NK-92 (cell line): ENCODE results near the gene CACNG4.

ENCODE experiments used
- DNase-seq: peaks from one replicate; lab custom pipeline; 2025; ENCODE audit not compliant: unreplicated experiment; lab: John Stamatoyannopoulos, UW

CACNG4 gene

GRCh38 chr17:67016039-67016762 is 51.7 kb downstream of the CACNG4 start:
- no peak for DNase-seq

DNA sequence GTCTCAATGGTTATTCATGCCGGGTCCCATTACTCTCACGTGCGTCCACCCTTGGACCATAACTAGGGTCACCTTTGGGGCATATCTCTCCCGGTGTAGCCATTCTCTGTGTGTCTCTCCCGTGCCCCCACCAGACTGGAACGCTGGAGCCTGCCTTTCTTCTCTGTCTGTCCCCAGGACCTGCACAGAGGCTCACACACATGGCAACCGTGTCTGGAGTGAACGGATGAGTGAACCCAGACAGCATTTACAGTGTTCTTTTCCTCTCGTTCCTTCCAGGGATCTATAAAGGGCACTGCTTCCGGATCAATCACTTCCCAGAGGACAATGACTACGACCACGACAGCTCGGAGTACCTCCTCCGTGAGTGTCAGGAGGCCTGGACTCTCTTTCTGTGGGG is 53.4 kb downstream of the CACNG4 start:
- DNase-seq = no peak

GRCh38 chr17:67018471-67019434 is 54.2 kb downstream of the CACNG4 start:
- DNase-seq = no peak

DNA sequence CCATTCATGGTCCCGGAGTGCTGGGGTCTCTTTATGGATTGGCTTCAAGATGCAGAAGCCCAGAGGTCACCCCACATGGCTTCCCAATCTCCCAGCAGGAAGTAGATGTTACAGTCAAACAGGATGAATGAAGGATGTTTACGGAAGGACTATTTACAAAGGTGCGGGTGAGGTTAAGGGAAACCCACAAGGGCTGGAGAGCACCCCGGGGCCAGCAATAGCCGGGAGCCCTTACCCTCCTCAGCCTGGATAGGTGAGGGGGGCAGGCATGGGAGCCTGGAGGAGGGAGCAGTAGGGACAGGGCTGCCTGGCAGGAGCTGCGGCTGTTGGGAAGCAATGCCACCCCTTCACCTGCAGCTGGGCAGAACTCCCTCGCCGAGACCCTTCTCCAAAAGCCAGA is 55.3 kb downstream of the CACNG4 start:
- DNase-seq = no peak

DNA sequence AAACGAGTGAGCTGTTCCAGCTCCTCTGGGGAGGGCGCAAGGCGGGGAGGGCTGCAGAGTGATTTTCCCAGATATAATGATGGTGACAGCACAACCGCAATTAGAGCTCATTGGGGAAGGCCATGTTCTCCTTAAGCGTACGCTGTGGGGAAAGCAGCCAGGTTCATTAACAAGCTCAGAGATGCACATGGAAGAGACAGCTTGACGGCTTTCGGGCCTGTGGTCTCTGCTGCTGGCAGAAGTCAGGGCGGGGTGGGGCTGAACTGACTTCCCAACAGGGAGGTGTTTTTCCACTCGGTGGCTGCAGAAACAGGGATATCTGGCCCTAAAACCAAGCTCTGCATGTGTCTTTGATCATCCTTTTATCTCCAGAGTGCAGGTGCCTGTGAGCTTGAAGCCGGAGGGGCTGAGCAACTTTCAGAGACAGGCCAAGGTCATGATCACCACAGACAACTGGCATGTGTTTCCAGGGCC is 55.8 kb downstream of the CACNG4 start:
- no peak for DNase-seq

- DNase-seq = no peak
Measured at GRCh38 chr17:67021196-67021595, 56.7 kb downstream of the CACNG4 start.

DNA sequence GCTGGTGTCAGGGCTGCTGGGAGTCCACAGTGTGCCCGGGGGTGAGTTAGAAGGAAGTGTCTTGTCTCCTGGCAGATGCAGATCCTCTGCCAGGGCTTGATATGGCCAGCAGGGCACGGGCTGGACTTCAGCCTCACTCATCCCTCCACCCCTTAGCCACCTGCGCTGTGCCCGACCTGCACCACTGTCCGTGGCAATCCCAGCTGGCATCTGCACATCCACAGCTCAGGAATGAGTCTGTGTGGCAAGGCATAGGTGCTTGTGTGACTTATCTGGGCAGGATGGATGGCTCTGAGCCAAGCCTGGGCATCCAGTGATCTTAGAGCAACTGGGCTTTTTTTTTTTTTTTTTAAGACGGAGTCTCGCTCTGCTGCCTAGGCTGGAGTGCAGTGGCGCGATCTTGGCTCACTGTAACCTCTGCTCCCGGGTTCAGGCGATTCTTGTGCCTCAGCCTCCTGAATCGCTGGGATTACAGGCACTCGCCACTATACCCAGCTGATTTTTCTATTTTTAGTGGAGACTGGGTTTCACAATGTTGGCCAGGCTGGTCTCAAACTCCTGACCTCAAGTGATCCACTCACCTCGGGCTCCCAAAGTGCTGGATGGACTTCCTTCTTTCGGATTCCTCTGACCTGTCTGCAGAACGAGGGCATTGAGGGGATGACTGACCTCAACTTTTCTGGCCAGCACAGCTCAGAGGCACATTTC is 57.4 kb downstream of the CACNG4 start:
- DNase-seq = no peak

GRCh38 chr17:67022451-67022810 is 57.9 kb downstream of the CACNG4 start:
- DNase-seq = no peak

DNA sequence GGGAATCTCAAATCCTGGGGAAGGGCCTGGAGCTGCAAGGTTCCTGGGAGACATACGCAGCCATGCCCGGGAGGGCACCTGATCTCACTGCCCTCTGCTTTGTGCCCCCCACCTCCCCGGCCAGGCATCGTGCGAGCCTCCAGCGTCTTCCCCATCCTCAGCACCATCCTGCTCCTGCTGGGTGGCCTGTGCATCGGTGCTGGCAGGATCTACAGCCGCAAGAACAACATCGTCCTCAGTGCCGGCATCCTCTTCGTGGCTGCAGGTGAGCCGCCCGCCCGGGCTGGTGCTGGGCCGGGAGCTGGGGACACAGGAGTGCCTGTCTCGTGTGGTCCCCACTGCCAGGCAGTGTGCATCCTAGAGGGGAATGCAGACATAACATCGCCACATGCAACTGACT is 60.2 kb downstream of the CACNG4 start:
- DNase-seq = no peak

DNA sequence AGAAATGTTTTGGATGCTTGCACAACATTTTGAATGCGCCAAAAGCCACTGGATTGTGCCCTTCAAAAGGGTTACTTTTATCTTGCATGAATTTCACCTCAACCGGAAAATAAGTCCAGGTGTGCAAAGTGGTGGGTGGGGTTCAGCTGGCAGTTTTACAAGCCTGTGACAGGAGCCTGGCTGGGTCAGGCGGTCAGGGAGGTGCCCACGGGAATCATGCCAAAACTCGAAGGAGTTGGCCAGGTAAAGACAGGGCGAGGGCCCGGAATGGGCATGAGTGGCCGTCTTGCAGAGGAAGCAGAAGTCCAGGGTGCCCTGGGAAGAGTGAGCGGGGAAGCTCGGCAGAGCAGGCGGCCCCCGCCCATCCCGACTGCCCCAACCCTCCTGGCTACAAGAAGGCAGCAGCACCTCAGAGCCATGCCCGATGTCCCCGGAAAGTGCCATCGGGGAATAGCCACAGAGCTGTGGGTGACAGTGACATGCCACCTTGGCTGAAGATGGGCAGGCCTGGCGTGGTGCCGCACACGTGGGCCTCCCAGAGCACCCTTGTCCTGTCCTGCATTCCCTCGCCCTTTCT is 60.8 kb downstream of the CACNG4 start:
- DNase-seq = no peak

- no peak for DNase-seq
Measured at GRCh38 chr17:67026341-67026740, 61.8 kb downstream of the CACNG4 start.

DNA sequence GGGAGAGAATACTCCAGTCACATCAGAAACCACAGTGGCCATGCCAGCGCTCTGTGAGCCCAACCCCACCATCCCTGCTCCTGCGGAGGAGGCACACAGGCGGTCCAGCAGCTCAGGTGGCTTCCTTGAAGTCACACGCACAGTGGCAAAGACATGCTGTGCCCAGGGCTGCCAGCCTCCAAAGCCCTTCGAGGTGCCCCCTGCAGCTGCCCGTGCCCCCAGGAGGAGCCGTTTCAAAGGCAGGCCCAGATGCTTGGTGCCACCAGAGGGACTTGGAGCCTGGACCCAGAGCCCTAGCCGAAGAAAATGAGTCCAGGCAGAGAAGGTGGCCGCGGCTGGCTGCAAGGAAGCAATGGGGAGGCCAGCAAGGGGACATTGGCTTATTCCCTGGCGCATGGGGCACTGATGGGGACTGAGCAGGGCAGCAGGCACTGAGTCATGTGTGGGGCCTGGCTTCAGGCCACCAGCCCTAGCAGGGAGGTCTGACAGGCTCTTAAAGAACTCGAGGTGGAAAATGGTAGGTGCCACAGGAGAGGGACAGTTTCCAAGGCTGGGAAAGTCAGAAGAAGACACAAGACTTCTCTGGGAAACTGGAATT is 62.6 kb downstream of the CACNG4 start:
- no peak for DNase-seq

DNA sequence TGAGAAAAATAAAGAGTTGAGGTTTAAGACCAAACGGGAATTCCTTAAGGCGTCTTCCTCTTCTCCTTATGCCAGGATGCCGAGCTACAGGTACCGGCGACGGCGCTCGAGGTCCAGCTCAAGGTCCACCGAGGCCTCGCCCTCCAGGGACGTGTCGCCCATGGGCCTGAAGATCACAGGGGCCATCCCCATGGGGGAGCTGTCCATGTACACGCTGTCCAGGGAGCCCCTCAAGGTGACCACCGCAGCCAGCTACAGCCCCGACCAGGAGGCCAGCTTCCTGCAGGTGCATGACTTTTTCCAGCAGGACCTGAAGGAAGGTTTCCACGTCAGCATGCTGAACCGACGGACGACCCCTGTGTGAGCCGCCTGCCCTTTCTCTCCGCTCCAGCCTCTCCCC is 66.1 kb downstream of the CACNG4 start:
- DNase-seq = no peak

DNA sequence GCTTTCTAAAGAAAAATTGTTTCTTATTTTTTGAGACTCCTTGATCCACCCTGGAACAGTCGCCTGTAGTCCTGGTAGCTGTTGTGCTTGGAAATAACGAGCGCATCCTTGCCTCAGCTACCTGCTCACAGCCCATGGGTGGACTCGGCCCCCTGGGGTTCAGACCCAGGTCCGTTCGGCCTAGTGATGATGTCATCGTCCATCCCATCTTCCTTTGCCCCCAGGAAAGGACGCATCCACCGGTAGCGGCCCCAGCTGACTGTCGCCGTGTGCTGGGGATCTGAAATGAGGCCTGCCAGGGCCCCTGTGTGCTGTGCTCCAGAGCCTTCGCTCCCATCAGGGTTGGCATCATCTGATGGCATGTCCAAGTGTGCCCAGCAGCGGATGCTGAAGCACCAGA is 67.9 kb downstream of the CACNG4 start:
- DNase-seq = no peak

GRCh38 chr17:67032985-67033384 is 68.5 kb downstream of the CACNG4 start:
- DNase-seq = no peak

DNA sequence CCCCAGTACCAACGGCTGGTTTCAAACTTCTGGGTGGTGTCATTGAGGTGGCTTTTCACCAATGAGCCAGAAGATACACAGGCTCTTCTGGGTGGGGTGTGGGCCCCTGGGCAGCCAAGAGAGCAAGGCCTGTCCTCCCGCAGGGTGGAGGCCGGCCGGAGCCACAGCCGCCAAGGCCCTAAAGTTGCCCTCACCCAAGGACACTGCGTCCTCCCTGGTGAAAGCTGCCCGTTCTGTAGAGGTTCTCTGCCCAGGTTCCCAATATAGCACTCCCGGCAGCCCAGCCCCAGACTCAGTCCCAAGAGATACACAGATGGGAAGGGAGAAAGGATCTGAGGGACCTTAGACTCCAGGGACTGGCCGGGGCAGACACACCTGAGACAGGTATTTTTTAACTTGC is 69.1 kb downstream of the CACNG4 start:
- DNase-seq = no peak

DNA sequence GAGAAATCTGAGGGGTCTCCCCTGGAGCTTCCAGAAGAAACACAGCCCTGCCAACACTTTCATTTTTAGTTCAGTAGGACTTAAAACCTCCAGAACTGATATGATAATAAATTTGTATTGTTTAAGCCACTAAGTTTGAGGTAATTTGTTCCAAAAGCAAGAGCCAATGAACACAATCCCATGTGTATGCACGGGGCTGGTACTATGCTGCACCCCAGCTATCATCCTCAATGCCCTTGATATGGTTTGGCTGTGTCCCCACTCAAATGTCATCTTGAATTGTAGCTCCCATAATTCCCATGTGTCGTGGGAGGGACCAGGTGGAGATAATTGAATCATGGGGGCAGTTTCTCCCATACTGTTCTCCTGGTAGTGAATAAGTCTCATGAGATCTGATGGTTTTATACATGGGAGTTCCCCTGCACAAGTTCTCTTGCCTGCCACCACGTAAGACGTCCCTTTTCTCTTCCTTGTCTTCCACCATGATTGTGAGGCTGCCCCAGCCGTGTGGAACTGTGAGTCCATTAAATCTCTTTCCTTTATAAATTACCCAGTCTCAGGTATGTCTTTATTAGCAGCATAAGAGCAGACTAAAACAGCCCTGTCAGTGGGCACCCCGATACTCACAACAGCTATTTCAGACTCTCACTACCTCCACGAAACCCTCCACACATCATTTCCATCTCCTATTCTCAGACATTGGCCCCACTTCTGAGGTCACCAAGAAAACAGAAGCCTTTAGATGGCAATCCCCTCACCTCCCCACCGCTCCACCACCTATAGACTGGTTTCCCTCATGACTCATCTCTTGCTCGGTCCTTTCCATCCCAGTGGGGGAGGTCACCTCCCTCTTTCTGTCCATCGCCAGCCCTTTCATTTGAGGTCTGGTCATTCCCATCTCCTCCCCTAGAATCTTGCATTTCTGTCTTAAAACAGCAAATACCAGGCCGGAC is 70.9 kb downstream of the CACNG4 start:
- no peak for DNase-seq

- DNase-seq = no peak
Measured at GRCh38 chr17:67038861-67039365, 74.4 kb downstream of the CACNG4 start.

- DNase-seq = no peak
Measured at GRCh38 chr17:67040652-67041051, 76.1 kb downstream of the CACNG4 start.
